ENCODE measurements around the gene PHLDB2. TPM values are rescaled to one million over a fixed set of nuclear protein-coding genes. Genes with fewer than 3 reads are reported as not detected.
A peak's percentile ranks its signal among the peaks of the same experiment; 100 is the strongest.

The PHLDB2 gene
- total RNA-seq, 1 donor from 2014 or later, result 36.9 TPM

DNA sequence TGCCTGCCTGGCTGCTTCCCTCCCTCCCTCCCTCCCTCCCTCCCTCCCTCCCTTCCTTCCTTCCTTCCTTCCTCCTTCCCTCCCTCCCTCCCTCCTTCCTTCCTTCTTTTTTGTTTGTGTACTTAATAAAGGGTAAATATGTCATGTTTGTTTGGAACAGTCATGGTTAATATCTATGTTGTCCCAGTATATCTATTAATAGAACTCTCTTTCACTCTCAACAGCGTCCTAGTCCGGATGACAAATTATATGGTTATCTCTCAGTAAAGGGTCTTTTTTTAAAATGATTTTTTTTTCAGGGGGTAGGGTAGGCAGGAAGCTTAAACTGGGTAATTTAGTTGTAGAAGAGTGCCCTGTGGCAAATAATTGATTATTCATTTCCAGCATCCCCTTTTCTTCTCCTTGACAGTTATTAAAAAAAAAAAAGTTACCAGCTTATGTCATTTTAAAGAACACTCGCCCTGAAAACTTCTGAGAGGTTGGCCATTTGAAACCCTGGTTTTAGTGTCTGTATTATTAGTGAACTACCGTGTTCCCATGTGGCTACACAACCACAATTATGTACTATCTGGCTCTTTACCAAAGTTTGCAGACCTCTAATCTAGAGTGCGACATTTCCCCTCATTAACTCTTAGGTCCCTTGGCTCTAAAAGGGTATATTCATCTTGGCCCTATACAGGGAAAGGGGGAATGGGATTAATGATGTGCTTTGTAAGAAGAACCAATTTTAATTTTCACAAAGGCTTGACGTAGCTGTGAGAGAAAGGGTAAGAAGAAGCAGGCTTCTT, 153.3 kb downstream of the PHLDB2 start:
- no peak overlapping the region for H3K4me3 ChIP-seq (ENCODE audit: low read depth, low read length)
- no peak for DNase-seq (ENCODE audit: low read depth)
- TF ChIP-seq, protein P1, sequence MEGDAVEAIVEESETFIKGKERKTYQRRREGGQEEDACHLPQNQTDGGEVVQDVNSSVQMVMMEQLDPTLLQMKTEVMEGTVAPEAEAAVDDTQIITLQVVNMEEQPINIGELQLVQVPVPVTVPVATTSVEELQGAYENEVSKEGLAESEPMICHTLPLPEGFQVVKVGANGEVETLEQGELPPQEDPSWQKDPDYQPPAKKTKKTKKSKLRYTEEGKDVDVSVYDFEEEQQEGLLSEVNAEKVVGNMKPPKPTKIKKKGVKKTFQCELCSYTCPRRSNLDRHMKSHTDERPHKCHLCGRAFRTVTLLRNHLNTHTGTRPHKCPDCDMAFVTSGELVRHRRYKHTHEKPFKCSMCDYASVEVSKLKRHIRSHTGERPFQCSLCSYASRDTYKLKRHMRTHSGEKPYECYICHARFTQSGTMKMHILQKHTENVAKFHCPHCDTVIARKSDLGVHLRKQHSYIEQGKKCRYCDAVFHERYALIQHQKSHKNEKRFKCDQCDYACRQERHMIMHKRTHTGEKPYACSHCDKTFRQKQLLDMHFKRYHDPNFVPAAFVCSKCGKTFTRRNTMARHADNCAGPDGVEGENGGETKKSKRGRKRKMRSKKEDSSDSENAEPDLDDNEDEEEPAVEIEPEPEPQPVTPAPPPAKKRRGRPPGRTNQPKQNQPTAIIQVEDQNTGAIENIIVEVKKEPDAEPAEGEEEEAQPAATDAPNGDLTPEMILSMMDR (conservative IDR thresholded peaks at IDR 0.05; ENCODE audit: low read depth, low read length), result no peak

DNA sequence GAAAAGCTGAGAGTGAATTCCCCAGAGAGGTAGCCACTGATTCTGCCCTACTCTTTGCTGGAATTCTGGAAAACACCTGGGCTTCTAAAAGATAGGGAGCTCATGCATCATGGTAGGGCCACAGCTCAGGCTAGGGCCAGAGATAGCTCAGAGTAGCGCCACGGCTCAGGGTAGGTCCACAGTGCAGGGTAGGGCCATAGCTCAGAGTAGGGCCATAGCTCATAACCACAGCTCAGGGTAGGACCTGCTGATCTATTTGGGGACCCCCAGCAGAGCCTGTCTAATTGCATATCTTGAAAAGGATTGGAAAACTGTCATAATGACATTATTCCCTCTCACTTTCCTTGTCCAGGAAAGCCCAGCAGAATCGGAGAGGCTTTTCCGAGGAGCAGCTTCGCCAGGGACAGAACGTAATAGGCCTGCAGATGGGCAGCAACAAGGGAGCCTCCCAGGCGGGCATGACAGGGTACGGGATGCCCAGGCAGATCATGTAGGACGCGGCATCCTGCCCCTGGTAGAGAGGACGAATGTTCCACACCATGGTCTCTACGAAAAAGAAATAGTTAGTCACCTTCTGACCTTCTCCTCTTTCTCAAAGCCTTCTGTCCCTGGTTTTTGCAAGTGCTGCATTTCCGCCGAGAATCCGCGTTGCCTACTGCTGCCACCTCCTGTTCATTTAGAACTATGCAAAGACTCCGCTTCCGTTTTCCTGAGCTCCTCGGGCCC, 154.2 kb downstream of the PHLDB2 start:
- TF ChIP-seq, protein P1 (conservative IDR thresholded peaks at IDR 0.05; ENCODE audit: low read depth, low read length), result peak; percentile 85
- no peak overlapping the region for H3K4me3 ChIP-seq (ENCODE audit: low read depth, low read length)
- peak; percentile 32 for DNase-seq (ENCODE audit: low read depth)

DNA sequence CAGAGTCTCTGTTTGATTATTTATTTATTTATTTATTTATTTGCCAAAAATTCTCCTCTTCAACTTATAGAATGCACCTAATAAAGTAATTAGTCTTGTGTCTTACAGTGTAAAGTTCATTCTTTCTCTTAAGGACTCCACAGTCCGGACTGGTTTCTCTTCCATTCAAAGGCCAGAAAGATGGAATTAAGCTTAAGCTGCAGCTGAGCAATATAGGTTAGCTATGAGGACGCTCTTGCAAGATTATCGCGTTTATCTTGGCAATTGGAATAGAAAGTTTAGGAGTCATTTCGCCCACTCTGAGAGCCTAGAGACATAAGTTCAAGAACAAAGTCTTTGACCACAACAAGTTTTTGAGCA, 154.7 kb downstream of the PHLDB2 start:
- no peak for DNase-seq (ENCODE audit: low read depth)

DNA sequence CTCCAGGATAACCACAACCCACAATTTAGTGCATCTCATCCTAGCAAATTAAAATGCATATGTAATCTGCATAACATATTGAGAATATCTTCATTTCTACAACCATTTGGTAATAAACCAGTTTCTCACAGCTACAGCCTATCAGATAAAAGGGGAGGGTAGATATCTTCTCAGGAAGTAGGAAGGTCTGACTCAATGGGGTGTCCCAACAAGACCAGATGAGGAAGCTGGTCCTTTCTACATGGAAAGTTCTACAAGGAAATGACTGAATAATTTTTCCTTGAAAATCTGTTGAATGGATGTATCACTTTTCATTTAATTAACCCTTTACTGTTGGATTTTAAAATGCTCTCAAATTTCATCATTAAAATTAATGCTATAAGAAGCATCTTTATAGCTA, 158.0 kb downstream of the PHLDB2 start:
- DNase-seq (ENCODE audit: low read depth), result no peak
- H3K4me3 ChIP-seq (ENCODE audit: low read depth, low read length), result no peak overlapping the region
- TF ChIP-seq, protein P1 (conservative IDR thresholded peaks at IDR 0.05; ENCODE audit: low read depth, low read length), result no peak

More for the DNA sequence above, 154.7 kb downstream of the PHLDB2 start:
- TF ChIP-seq, protein P1 (conservative IDR thresholded peaks at IDR 0.05; ENCODE audit: low read depth, low read length), result no peak
- H3K4me3 ChIP-seq (ENCODE audit: low read depth, low read length), result no peak overlapping the region

DNA sequence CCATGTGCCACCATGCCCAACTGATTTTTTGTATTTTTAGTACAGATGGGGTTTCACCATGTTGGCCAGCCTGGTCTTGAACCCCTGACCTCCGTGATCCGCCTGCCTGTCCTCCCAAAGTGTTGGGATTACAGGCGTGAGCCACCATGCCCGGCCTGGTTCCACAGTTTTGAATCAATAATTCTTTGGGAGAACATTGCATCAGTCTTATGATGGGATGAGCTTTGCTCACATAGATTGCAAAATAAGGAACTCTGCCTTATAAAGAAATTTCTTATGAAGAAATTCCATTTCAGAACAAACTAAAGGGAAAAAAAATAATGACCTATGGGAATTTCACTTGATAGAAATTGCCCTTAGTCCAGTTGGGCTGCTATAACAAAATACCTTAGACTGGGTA, 159.6 kb downstream of the PHLDB2 start:
- TF ChIP-seq, protein P1 (conservative IDR thresholded peaks at IDR 0.05; ENCODE audit: low read depth, low read length), result no peak
- no peak overlapping the region for H3K4me3 ChIP-seq (ENCODE audit: low read depth, low read length)
- DNase-seq (ENCODE audit: low read depth), result no peak

DNA sequence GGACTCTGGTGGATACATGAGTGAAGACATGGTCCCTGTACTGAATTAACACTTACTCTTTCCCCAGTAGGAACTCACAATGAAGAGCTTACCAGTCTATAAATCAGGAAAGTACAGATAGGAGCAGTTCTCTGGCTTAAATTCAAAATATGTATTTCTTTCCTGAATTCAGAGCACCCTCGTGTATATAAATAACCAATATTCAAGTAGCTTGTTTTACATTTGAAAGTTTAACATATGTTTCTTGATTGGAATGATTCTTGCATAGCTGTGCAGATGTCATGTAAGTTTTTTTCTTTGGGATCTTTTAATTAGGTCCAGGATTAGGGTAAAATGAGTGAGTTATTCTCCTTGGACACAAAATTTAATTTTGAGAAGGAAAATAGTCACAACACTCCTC, 160.7 kb downstream of the PHLDB2 start:
- H3K4me3 ChIP-seq (ENCODE audit: low read depth, low read length), result no peak overlapping the region
- no peak for DNase-seq (ENCODE audit: low read depth)
- TF ChIP-seq, protein P1 (conservative IDR thresholded peaks at IDR 0.05; ENCODE audit: low read depth, low read length), result no peak
